Type B pancreatic cell (in vitro differentiated cells): ENCODE results near the gene TBC1D2. TPM values are rescaled to one million over a fixed set of nuclear protein-coding genes. Genes with fewer than 3 reads are reported as not detected.

Source experiments
- DNase-seq: peaks from one replicate; pipeline ENCODE4 v3.0.0; 2021; ENCODE audit warnings: mixed read lengths; ENCODE audit not compliant: unreplicated experiment; ENCODE audit errors: extremely low spot score
- H3K27ac Mint-ChIP-seq: 2 replicates; pipeline ENCODE4 v1.8.0; 2021; ENCODE audit warnings: mild to moderate bottlenecking, mixed read lengths
- H3K27me3 Mint-ChIP-seq: 2 replicates; pipeline ENCODE4 v1.8.0; 2021; ENCODE audit warnings: mixed read lengths
- H3K36me3 Mint-ChIP-seq: 2 replicates; pipeline ENCODE4 v1.8.0; 2021; ENCODE audit warnings: mixed read lengths
- H3K4me1 Mint-ChIP-seq: one replicate; pipeline ENCODE4 v1.8.0; 2021; ENCODE audit warnings: mixed read lengths; ENCODE audit not compliant: unreplicated experiment
- H3K4me3 Mint-ChIP-seq: 2 replicates; pipeline ENCODE4 v1.8.0; 2021; ENCODE audit warnings: mild to moderate bottlenecking, mixed read lengths
- H3K9me3 Mint-ChIP-seq: 2 replicates; pipeline ENCODE4 v1.8.0; 2021; ENCODE audit warnings: mixed read lengths
- total RNA-seq: library from RNA; stranded (reverse); gene quantifications from 2 replicates; pipeline ENCODE4 v1.2.1, GENCODE V29; 2021; ENCODE audit warnings: low replicate concordance
- TF ChIP-seq, protein P1 (sequence below): fragments of 200-600 bp; sonication (generic); conservative IDR thresholded peaks from 2 replicates; pipeline ENCODE4 v1.5.0; 2021; ENCODE audit warnings: antibody characterized with exemption, mild to moderate bottlenecking

Gene TBC1D2
- total RNA-seq, 1 donor from 2014 or later: 9.4 TPM

GRCh38 chr9:98247831-98248657, 7.4 kb downstream of the TBC1D2 start:
- Mint-ChIP-seq H3K4me1 (peaks cover 29% of the 10 kb centered on the region), H3K27ac (peak overlapping the region; percentile 65), H3K27me3 (no peaks in the 10 kb centered on the region), H3K9me3 (no peaks in the 10 kb centered on the region), H3K36me3 (peaks cover 9% of the 10 kb centered on the region), H3K4me3 (no peak overlapping the region)
- TF ChIP-seq, protein P1, sequence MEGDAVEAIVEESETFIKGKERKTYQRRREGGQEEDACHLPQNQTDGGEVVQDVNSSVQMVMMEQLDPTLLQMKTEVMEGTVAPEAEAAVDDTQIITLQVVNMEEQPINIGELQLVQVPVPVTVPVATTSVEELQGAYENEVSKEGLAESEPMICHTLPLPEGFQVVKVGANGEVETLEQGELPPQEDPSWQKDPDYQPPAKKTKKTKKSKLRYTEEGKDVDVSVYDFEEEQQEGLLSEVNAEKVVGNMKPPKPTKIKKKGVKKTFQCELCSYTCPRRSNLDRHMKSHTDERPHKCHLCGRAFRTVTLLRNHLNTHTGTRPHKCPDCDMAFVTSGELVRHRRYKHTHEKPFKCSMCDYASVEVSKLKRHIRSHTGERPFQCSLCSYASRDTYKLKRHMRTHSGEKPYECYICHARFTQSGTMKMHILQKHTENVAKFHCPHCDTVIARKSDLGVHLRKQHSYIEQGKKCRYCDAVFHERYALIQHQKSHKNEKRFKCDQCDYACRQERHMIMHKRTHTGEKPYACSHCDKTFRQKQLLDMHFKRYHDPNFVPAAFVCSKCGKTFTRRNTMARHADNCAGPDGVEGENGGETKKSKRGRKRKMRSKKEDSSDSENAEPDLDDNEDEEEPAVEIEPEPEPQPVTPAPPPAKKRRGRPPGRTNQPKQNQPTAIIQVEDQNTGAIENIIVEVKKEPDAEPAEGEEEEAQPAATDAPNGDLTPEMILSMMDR: no peak
- no peak for DNase-seq

- TF ChIP-seq, protein P1: no peak
- H3K36me3 Mint-ChIP-seq: no peaks in the 10 kb centered on the region
- no peak overlapping the region for H3K4me3 Mint-ChIP-seq
- H3K4me1 Mint-ChIP-seq: peaks cover 12% of the 10 kb centered on the region
- no peaks in the 10 kb centered on the region for H3K27me3 Mint-ChIP-seq
- no peak overlapping the region for H3K27ac Mint-ChIP-seq
- DNase-seq: no peak
- no peaks in the 10 kb centered on the region for H3K9me3 Mint-ChIP-seq
These were observed 13.0 kb downstream of the TBC1D2 start for GRCh38 chr9:98242426-98242825.

- H3K27ac Mint-ChIP-seq: peak overlapping the region; percentile 34
- H3K27me3 Mint-ChIP-seq: no peaks in the 10 kb centered on the region
- peaks cover 11% of the 10 kb centered on the region for H3K4me1 Mint-ChIP-seq
- peaks cover under 1% of the 10 kb centered on the region for H3K36me3 Mint-ChIP-seq
- no peak overlapping the region for H3K4me3 Mint-ChIP-seq
- TF ChIP-seq, protein P1: peak; percentile 44
- DNase-seq: no peak
- H3K9me3 Mint-ChIP-seq: no peaks in the 10 kb centered on the region
These were observed 13.8 kb downstream of the TBC1D2 start for GRCh38 chr9:98241357-98242300.

- no peak overlapping the region for H3K4me3 Mint-ChIP-seq
- no peaks in the 10 kb centered on the region for H3K27me3 Mint-ChIP-seq
- DNase-seq: no peak
- peaks cover 5% of the 10 kb centered on the region for H3K4me1 Mint-ChIP-seq
- no peak overlapping the region for H3K27ac Mint-ChIP-seq
- peaks cover 3% of the 10 kb centered on the region for H3K36me3 Mint-ChIP-seq
- H3K9me3 Mint-ChIP-seq: no peaks in the 10 kb centered on the region
- TF ChIP-seq, protein P1: no peak
These were observed 15.0 kb downstream of the TBC1D2 start for GRCh38 chr9:98240475-98240874.

- H3K27ac Mint-ChIP-seq: no peak overlapping the region
- peaks cover 3% of the 10 kb centered on the region for H3K36me3 Mint-ChIP-seq
- no peak for DNase-seq
- H3K27me3 Mint-ChIP-seq: no peaks in the 10 kb centered on the region
- H3K4me1 Mint-ChIP-seq: no peaks in the 10 kb centered on the region
- TF ChIP-seq, protein P1: no peak
- H3K9me3 Mint-ChIP-seq: no peaks in the 10 kb centered on the region
- no peak overlapping the region for H3K4me3 Mint-ChIP-seq
These were observed 18.5 kb downstream of the TBC1D2 start for GRCh38 chr9:98236901-98237487.
